Gastrocnemius medialis (tissue), 4 donors: Measurements from ENCODE around the gene TNS4.

Source experiments
- CTCF ChIP-seq, 5 experiments: fragments of 450-650 bp in 3 of 5; fragments of 200-600 bp in 2 of 5; sonication (generic) in 2 of 5; IDR thresholded peaks in 4 of 5; conservative IDR thresholded peaks in 1 of 5; 1 replicate in 4 of 5; 2 replicates in 1 of 5; pipeline ENCODE4 v1.5.1; 2016 to 2019; ENCODE audit warnings: antibody characterized with exemption in 5 of 5, mild to moderate bottlenecking in 3 of 5, moderate library complexity in 3 of 5
- POLR2A ChIP-seq, 2 donors: fragments of 450-650 bp; IDR thresholded peaks; one replicate each; pipeline ENCODE4 v1.6.1; 2017; ENCODE audit warnings: antibody characterized with exemption in 2 of 2, mild to moderate bottlenecking in 2 of 2, moderate library complexity in 2 of 2

GRCh38 chr17:40519089-40519775, 17.8 kb upstream of the TNS4 start:
- TF ChIP-seq CTCF (IDR thresholded peaks at IDR 0.05 in 4 of 5, conservative IDR thresholded peaks at IDR 0.05 in 1 of 5) (no peak), POLR2A (IDR thresholded peaks at IDR 0.05) (no peak)
